Heart right ventricle (tissue), 16 donors: Measurements from ENCODE around the gene AQP2. TPM values are rescaled to one million over a fixed set of nuclear protein-coding genes. Genes with fewer than 3 reads are reported as not detected.
A peak's percentile ranks its signal among the peaks of the same experiment; 100 is the strongest.

Source experiments
- ATAC-seq, 8 donors: fragments of 200-7000 bp; cut with Tn5 transposase; one replicate each; pipeline ENCODE4 v1.9.1; 2020; ENCODE audit warnings: mild to moderate bottlenecking in 8 of 8, moderate library complexity in 8 of 8, moderate number of reproducible peaks in 1 of 8
- DNase-seq, 2 donors: peaks; one replicate each; pipeline ENCODE4 v3.0.0-alpha.2; 2020
- H3K27ac ChIP-seq, 10 donors: fragments of 200-600 bp; sonication (generic) in 2 of 10; one replicate each; pipeline versions ENCODE4 v1.5.0 to v1.8.0; 2020 to 2022; ENCODE audit warnings: mild to moderate bottlenecking in 3 of 10
- H3K27me3 ChIP-seq, 7 donors: fragments of 200-600 bp; one replicate each; pipeline ENCODE4 v1.8.0; 2021 to 2022; ENCODE audit warnings: mild to moderate bottlenecking in 2 of 7
- H3K36me3 ChIP-seq, 9 donors: fragments of 200-600 bp; sonication (generic) in 1 of 9; one replicate each; pipeline versions ENCODE4 v1.5.0 to v1.8.0; 2020 to 2022; ENCODE audit warnings: mild to moderate bottlenecking in 2 of 9
- H3K4me1 ChIP-seq, 9 donors: fragments of 200-600 bp; sonication (generic) in 1 of 9; one replicate each; pipeline versions ENCODE4 v1.5.0 to v1.8.0; 2020 to 2022; ENCODE audit warnings: mild to moderate bottlenecking in 4 of 9
- H3K4me3 ChIP-seq, 10 donors: fragments of 200-600 bp; sonication (generic) in 2 of 10; one replicate each; pipeline versions ENCODE4 v1.5.0 to v1.8.0; 2020 to 2022; ENCODE audit warnings: mild to moderate bottlenecking in 7 of 10, moderate library complexity in 2 of 10
- H3K9me3 ChIP-seq, 11 donors: fragments of 200-600 bp in 10 of 11; sonication (generic) in 2 of 11; one replicate each; pipeline versions ENCODE4 v1.5.0 to v1.8.0; 2013 to 2022; ENCODE audit warnings: mild to moderate bottlenecking in 2 of 11, control low read depth in 1 of 11, moderate library complexity in 1 of 11
- WGBS, 2 donors: extraction: QIAGEN DNeasy Blood & Tissue Kit; methylation state at CpG; one replicate each; pipeline ENCODE4 v1.1.7; 2013; ENCODE audit warnings: inconsistent platforms in 1 of 2; 5-methylcytosine and 5-hydroxymethylcytosine counted together
- intact Hi-C, 10 donors: fragments of 100-400 bp; cut with DNase I; formaldehyde crosslinking; loops; one replicate each; pipeline versions ENCODE4 v1.11.1 to v1.14.2; 2022
- polyA plus RNA-seq, 2 donors: library from polyadenylated mRNA; stranded (reverse); fragments of 200-250 nt; gene quantifications; one replicate each; pipeline ENCODE4 v1.2.3, GENCODE V29; 2013
- total RNA-seq, 10 donors: library from RNA; stranded (reverse); fragmentation: NEBNext Ultra II Directional in 3 of 10; extraction: Animal tissue kit (Norgen Biotek cat#: 25700) in 3 of 10; gene quantifications; one replicate each; pipeline versions ENCODE4 v1.2.1 to v1.2.4, GENCODE V29; 2021 to 2023
- TF ChIP-seq, protein P1 (sequence below), 9 donors: fragments of 200-600 bp; sonication (generic) in 2 of 9; IDR thresholded peaks; one replicate each; pipeline versions ENCODE4 v1.5.0 to v1.8.0; 2021 to 2022; ENCODE audit warnings: antibody characterized with exemption in 9 of 9, mild to moderate bottlenecking in 5 of 9, moderate library complexity in 1 of 9
- donor health status: Arrhythmogenic right ventricular cardiomyopathy.
- donor health status: ischemic (EF 13 %, LVEDD 7.1; RV severe dilation, severe dysfunction).
- donor health status: healthy with polysubstance abuse.
- donor health status: DM: no; HTN: yes; CAD: no.
- donor health status: DM: no; HTN: no; CAD: no.
- donor health status: ischemic (EF 25% LVEDD 6.9; RV normal size, moderate dysfunction).
- donor health status: ischemic (EF 25% LVEDD 5.7; RV mildly dilated, moderate dysfunction).
- donor health status: healthy.
- donor health status: DM: yes; HTN: yes; CAD: no.
- donor health status: Ischemic cardiomyopathy.
- donor health status: ischemic (EF 35%, LVEDD 5.7; RV mildly dilated, moderate dysfunction).
- donor health status: nonischemic (EF 11% LVEDD 7.7; RV severe dilation, severe dysfunction).
- donor health status: DM: yes; HTN: yes; CAD: no.
- donor health status: PGD.
- donor health status: ischemic (EF 29% LVEDD 5.4; RV normal size, mild dysfunction).
- donor health status: nonischemic (EF 23%, LVEDD 6.1; RV moderate dilation, normal function).

AQP2 gene
- total and polyA plus RNA-seq, 12 donors: 0.04 TPM; not detected in 11

DNA sequence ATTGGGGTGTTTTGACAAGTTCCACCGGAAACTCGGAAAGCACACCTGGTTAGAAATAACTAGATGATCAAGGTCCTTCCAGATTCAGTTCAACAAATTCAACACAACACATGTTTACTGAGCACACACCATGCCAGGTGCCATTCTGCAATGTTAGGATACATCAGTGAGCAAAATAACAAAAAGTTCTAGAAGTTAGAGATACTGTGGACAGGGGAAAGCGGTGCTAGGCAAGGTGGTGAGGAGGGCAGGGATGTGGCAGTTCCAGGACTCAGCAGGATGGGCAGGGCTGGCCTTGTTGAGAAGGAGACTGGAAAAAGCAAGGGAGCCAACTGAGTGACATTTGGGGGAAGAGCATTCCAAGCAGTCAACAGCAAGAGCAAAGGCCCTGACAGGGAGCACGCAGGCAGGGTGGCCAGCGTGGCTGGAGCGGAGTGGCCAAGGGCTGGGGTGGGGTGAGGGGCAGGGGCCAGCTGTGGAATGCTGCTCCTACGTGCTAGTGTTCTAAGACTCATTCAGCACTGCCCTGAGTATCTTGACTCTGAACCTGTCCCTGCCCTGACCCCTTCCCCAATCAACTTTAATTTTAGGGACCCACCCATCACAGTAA, 27.4 kb upstream of the AQP2 start:
- H3K27ac ChIP-seq: peak overlapping the region in 8 of 10 donors; percentile 5 to 48 (median 23)
- intact Hi-C loops: no loop called here
- TF ChIP-seq, protein P1, sequence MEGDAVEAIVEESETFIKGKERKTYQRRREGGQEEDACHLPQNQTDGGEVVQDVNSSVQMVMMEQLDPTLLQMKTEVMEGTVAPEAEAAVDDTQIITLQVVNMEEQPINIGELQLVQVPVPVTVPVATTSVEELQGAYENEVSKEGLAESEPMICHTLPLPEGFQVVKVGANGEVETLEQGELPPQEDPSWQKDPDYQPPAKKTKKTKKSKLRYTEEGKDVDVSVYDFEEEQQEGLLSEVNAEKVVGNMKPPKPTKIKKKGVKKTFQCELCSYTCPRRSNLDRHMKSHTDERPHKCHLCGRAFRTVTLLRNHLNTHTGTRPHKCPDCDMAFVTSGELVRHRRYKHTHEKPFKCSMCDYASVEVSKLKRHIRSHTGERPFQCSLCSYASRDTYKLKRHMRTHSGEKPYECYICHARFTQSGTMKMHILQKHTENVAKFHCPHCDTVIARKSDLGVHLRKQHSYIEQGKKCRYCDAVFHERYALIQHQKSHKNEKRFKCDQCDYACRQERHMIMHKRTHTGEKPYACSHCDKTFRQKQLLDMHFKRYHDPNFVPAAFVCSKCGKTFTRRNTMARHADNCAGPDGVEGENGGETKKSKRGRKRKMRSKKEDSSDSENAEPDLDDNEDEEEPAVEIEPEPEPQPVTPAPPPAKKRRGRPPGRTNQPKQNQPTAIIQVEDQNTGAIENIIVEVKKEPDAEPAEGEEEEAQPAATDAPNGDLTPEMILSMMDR (IDR thresholded peaks at IDR 0.05): no peak

DNA sequence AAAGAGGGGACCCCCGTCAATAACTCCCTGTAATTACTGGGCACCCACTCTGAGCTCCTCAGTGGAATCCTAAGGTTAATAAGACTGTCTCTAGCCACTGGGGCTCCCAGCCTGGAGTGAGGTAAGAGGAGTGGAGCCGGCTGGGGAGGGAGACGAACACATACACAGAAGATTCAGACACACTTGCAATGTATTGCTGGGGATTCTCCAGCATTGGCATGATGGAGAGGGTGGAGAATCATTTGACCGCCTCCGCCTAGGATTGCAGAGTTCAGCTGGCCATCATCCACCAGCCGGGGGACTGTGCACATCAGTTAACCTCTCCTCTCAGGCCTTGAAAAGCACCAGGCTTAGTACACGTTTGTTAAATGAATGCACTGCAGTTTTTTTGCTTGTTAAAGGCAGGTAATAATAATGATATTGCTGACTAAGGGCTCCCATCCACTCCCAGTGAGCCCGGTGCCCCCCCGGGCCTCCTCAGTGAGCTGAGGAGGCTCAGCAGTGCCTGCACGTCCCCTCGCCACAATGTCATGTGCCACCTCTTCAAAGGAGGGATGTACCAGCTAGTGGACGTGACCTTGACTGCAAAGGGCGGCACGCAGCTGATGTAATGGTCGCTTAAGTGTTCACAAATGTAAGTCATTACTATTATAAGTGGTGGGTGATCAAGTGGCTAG, 26.5 kb upstream of the AQP2 start:
- Histone ChIP-seq H3K27ac (peak overlapping the region in 4 of 10 donors; percentile 15 to 30 (median 23)), H3K9me3 (no peaks in the 10 kb centered on the region), H3K4me1 (peaks cover 0 to 22% (median 5%) of the 10 kb centered on the region in 9 donors), H3K36me3 (no peaks in the 10 kb centered on the region), H3K27me3 (peaks cover 0 to 3% (median 0%) of the 10 kb centered on the region in 7 donors), H3K4me3 (no peak overlapping the region)
- intact Hi-C loops: no loop called here
- ATAC-seq (peak in 4 of 8 donors; percentile 4 to 34 (median 20)), DNase-seq (no peak)
- TF ChIP-seq, protein P1 (IDR thresholded peaks at IDR 0.05): no peak
- WGBS, 2 donors: 77 to 82% methylated on average over 15 of the region's 15 CpGs

More for the DNA sequence above, 27.4 kb upstream of the AQP2 start:
- peak in 1 of 2 donors; percentile 54 for DNase-seq
- 75% methylated on average over 7 of the region's 7 CpGs for WGBS, 2 donors
- Histone ChIP-seq H3K27me3 (peaks cover 0 to 10% (median 0%) of the 10 kb centered on the region in 7 donors), H3K4me1 (peaks cover 0 to 22% (median 5%) of the 10 kb centered on the region in 9 donors), H3K36me3 (no peaks in the 10 kb centered on the region), H3K9me3 (no peaks in the 10 kb centered on the region), H3K4me3 (no peak overlapping the region)
- peak; percentile 31 to 67 (median 45) for ATAC-seq

DNA sequence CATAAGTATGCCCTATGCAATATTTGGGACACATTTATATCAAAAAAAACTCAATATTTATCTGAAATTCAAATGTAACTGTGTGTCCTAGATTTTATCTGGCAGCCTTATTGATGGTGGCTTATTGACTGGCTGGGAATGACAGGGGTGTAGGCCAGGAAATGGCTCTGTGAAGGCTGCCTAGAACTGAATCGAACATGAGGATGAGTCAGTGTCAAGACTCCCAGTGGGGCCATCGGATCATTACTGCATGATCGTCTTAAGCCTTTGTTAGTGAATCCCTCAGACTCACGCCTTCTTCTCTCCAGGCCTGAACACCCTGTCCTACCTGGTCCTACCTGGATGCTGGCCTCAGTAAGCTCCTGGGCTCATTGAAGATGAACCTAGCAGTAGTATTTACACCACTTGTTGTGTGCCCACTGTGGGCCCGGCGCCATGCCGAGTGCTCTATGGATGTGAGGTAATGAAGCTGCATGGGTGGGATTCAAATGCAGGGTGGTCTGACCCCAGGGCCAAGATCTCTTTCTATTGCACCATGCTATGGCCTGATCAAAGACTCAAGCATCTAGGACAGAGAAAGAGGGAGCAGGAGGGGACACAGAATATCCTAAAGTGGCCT, 25.8 kb upstream of the AQP2 start:
- DNase-seq (no peak), ATAC-seq (no peak)
- H3K27me3 ChIP-seq: peaks cover 0 to 4% (median 0%) of the 10 kb centered on the region in 7 donors
- TF ChIP-seq, protein P1 (IDR thresholded peaks at IDR 0.05): no peak
- intact Hi-C loops: no loop called here
- no peak overlapping the region for H3K4me3 ChIP-seq
- 90 to 91% methylated on average over 7 of the region's 7 CpGs for WGBS, 2 donors
- H3K27ac ChIP-seq: no peak overlapping the region
- H3K4me1 ChIP-seq: peaks cover 0 to 22% (median 5%) of the 10 kb centered on the region in 9 donors
- no peaks in the 10 kb centered on the region for H3K9me3 ChIP-seq
- H3K36me3 ChIP-seq: no peaks in the 10 kb centered on the region

DNA sequence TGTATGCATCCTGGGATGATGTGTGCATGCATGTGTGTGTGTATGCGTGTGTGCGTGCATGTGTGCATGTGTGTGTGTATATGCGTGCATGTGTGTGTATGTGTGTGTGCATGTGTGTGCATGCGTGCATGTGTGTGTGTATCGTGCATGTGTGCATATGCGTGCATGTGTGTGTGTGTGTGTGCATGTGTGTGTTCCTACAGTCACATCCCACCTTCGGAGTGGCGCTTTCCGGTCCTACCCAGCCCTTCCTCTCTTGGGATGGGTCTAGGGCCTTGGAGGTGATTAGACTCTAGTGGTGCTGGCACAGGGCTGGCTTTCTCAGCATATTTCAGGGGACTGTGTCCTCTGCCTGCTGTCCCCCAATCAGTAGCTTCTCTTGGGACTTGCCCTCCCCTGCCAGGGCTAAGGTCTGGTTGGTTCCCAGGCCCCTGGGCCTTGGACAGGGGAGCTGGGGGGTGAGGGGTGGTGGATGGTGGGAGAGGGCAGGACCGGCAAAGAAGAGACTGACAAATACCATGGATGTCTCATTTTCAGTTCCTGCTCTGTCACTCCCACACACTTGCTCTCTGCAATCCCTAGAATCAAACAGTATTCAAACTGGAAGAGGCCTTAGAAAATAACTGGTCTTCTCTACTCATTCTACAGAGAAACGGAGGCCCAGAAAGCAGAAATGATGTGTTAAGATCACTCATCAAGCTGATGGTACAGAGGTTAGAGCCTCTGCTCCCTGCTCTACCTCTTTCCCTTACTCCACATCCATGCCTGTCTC, 24.9 kb upstream of the AQP2 start:
- intact Hi-C loops: no loop called here
- Histone ChIP-seq H3K4me1 (peaks cover 0 to 19% (median 5%) of the 10 kb centered on the region in 9 donors), H3K9me3 (no peaks in the 10 kb centered on the region), H3K27me3 (peaks cover 0 to 6% (median 0%) of the 10 kb centered on the region in 7 donors), H3K27ac (no peak overlapping the region), H3K4me3 (no peak overlapping the region), H3K36me3 (no peaks in the 10 kb centered on the region)
- TF ChIP-seq, protein P1 (IDR thresholded peaks at IDR 0.05): no peak
- 86 to 88% methylated on average over 11 of the region's 11 CpGs for WGBS, 2 donors
- DNase-seq: no peak
- no peak for ATAC-seq
